Lower leg skin (tissue), 4 donors: ENCODE data around the gene PPIF. TPM values are rescaled to one million over a fixed set of nuclear protein-coding genes. Genes with fewer than 3 reads are reported as not detected.

ENCODE experiments used
- DNase-seq, 2 donors: peaks; one replicate each; pipeline ENCODE4 v3.0.0-alpha.2; 2019; ENCODE audit warnings: low spot score in 2 of 2
- H3K4me3 ChIP-seq: fragments of 200-600 bp; sonication (generic); 2 replicates; pipeline ENCODE4 v1.5.1; 2017; ENCODE audit warnings: mild to moderate bottlenecking, low read depth; ENCODE audit not compliant: poor library complexity, severe bottlenecking
- CTCF ChIP-seq, 3 donors: fragments of 450-650 bp; IDR thresholded peaks; one replicate each; pipeline ENCODE4 v1.5.1; 2016; ENCODE audit warnings: antibody characterized with exemption in 3 of 3, mild to moderate bottlenecking in 3 of 3, moderate library complexity in 2 of 3
- POLR2A ChIP-seq, 2 donors: fragments of 450-650 bp; IDR thresholded peaks; one replicate each; pipeline ENCODE4 v1.6.1; 2016 to 2017; ENCODE audit warnings: antibody characterized with exemption in 2 of 2, mild to moderate bottlenecking in 1 of 2, moderate library complexity in 1 of 2
- WGBS, 2 donors: methylation state at CpG; one replicate each; pipeline ENCODE4 v1.1.5; 2018; 5-methylcytosine and 5-hydroxymethylcytosine counted together
- intact Hi-C: fragments of 100-400 bp; cut with DNase I; formaldehyde crosslinking; loops from one replicate; pipeline ENCODE4 v1.15.0; 2023; ENCODE audit warnings: low total_unique reads
- total RNA-seq, 4 donors: library from RNA; depleted of rRNA; stranded (reverse); fragments of >200 nt; gene quantifications; one replicate each; pipeline ENCODE4 v1.1.0, GENCODE V29; 2016

The PPIF gene
- total RNA-seq, 4 donors from 2014 or later = 59.3 to 123 (median 78.3) TPM

GRCh38 chr10:79312601-79313187, 34.6 kb upstream of the PPIF start:
- TF ChIP-seq CTCF (IDR thresholded peaks at IDR 0.05) (no peak), POLR2A (IDR thresholded peaks at IDR 0.05) (no peak)
- intact Hi-C loops = no loop called here
- WGBS, 2 donors = 93 to 94% methylated on average over 22 of the region's 22 CpGs
- no peak overlapping the region for H3K4me3 ChIP-seq
- no peak for DNase-seq

- DNase-seq = no peak
- 81 to 83% methylated on average over 8 of the region's 8 CpGs for WGBS, 2 donors
- intact Hi-C loops = no loop called here
- H3K4me3 ChIP-seq = no peak overlapping the region
- no peak for TF ChIP-seq POLR2A (IDR thresholded peaks at IDR 0.05)
- no peak for TF ChIP-seq CTCF (IDR thresholded peaks at IDR 0.05)
These were observed 33.9 kb upstream of the PPIF start for GRCh38 chr10:79313320-79313719.

GRCh38 chr10:79313911-79314439, 33.3 kb upstream of the PPIF start:
- no peak overlapping the region for H3K4me3 ChIP-seq
- no peak for TF ChIP-seq POLR2A (IDR thresholded peaks at IDR 0.05)
- no peak for TF ChIP-seq CTCF (IDR thresholded peaks at IDR 0.05)
- 85 to 86% methylated on average over 11 of the region's 11 CpGs for WGBS, 2 donors

GRCh38 chr10:79314761-79315601, 32.3 kb upstream of the PPIF start:
- 61 to 63% methylated on average over 25 of the region's 25 CpGs for WGBS, 2 donors
- H3K4me3 ChIP-seq = no peak overlapping the region
- DNase-seq = no peak
- intact Hi-C loops = no loop called here
- TF ChIP-seq POLR2A (IDR thresholded peaks at IDR 0.05) = no peak
- TF ChIP-seq CTCF (IDR thresholded peaks at IDR 0.05) = no peak

More at GRCh38 chr10:79313911-79314439, 33.3 kb upstream of the PPIF start:
- intact Hi-C loops = no loop called here
- DNase-seq = no peak

GRCh38 chr10:79315602-79315920, 31.7 kb upstream of the PPIF start:
- TF ChIP-seq CTCF (IDR thresholded peaks at IDR 0.05) (no peak), POLR2A (IDR thresholded peaks at IDR 0.05) (no peak)
- DNase-seq = no peak
- WGBS, 2 donors = 71 to 72% methylated on average over 11 of the region's 11 CpGs
- no peak overlapping the region for H3K4me3 ChIP-seq
- intact Hi-C loops = no loop called here
